GM12878 (cell line): ENCODE data around the gene KMT2E. TPM values are rescaled to one million over a fixed set of nuclear protein-coding genes. Genes with fewer than 3 reads are reported as not detected.

Experiments used
- ATAC-seq: fragments of 200-7000 bp; cut with Tn5 transposase; 3 replicates; pipeline ENCODE4 v1.9.1; 2020; ENCODE audit warnings: mild to moderate bottlenecking, moderate library complexity
- BruUV-seq: library from RNA; stranded (reverse); fragments of 400-500 nt; replicated peaks from 2 replicates; lab custom pipeline; 2021; lab: Mats Ljungman, UMichigan
- CTCF ChIA-PET: fragments of 300-600 bp; sonication (Branson Sonifier 250); formaldehyde crosslinking; extraction: SDS; loops from one replicate; lab custom pipeline; 2021; ENCODE audit warnings: inconsistent platforms; lab: Yijun Ruan, JAX
- POLR2A ChIA-PET: fragments of 350-600 bp; formaldehyde crosslinking; extraction: SDS; loops from one replicate; lab custom pipeline; 2021; ENCODE audit warnings: inconsistent platforms; lab: Charles Lee
- RAD21 ChIA-PET: fragments of 300-600 bp; sonication (Branson Sonifier 250); formaldehyde crosslinking; loops from one replicate; lab custom pipeline; 2023; ENCODE audit warnings: antibody characterized with exemption; ENCODE audit not compliant: unreplicated experiment; lab: Charles Lee
- SMC1A ChIA-PET: fragments of 300-600 bp; sonication (Branson Sonifier 250); formaldehyde crosslinking; loops from one replicate; lab custom pipeline; 2023; ENCODE audit not compliant: unreplicated experiment, uncharacterized antibody; lab: Charles Lee
- DNase-seq: peaks from one replicate; pipeline ENCODE4 v3.0.0-alpha.2; 2011; ENCODE audit warnings: low read depth, low spot score
- FAIRE-seq: peaks from 3 replicates; lab custom pipeline; 2011; peaks lifted over from hg19 to GRCh38; lab: Jason Lieb, UNC
- H2AFZ ChIP-seq: 2 replicates; pipeline ENCODE4 v1.6.0; 2011; ENCODE audit warnings: low read depth, low read length, control low read depth; ENCODE audit not compliant: control insufficient read depth
- H3K27ac ChIP-seq: 2 replicates; pipeline ENCODE4 v1.5.1; 2011; ENCODE audit warnings: control low read depth; ENCODE audit not compliant: control insufficient read depth, insufficient read depth
- H3K27me3 ChIP-seq, 2 experiments: replicated peaks in 1 of 2; 2 replicates each; pipeline versions ENCODE4 v1.6.0 to v1.6.1; 2011; ENCODE audit warnings: low read length in 1 of 2; ENCODE audit not compliant: control insufficient read depth in 2 of 2, insufficient read depth in 2 of 2
- H3K36me3 ChIP-seq, 2 experiments: 2 replicates each; pipeline ENCODE4 v1.5.1; 2011; ENCODE audit warnings: low read length in 1 of 2; ENCODE audit not compliant: control insufficient read depth in 2 of 2, insufficient read depth in 2 of 2
- H3K4me1 ChIP-seq: 2 replicates; pipeline ENCODE4 v1.6.1; 2011; ENCODE audit warnings: mild to moderate bottlenecking, low read length, moderate library complexity, mixed read lengths; ENCODE audit not compliant: control insufficient read depth, insufficient read depth
- H3K4me2 ChIP-seq: 2 replicates; pipeline ENCODE4 v1.6.0; 2011; ENCODE audit warnings: control low read depth; ENCODE audit not compliant: control insufficient read depth, insufficient read depth
- H3K4me3 ChIP-seq: fragments of 200-600 bp; sonication (generic); 2 replicates; pipeline ENCODE4 v1.5.1; 2016
- H3K79me2 ChIP-seq: 2 replicates; pipeline ENCODE4 v1.6.0; 2011; ENCODE audit warnings: low read length; ENCODE audit not compliant: control insufficient read depth, insufficient read depth
- H3K9ac ChIP-seq: 2 replicates; pipeline ENCODE4 v1.8.0; 2011; ENCODE audit warnings: low read length, control low read depth, mixed read lengths; ENCODE audit not compliant: control insufficient read depth, insufficient read depth
- H3K9me3 ChIP-seq: replicated peaks from 3 replicates; pipeline ENCODE4 v1.5.1; 2011; ENCODE audit warnings: mild to moderate bottlenecking, low read length; ENCODE audit not compliant: control insufficient read depth, insufficient read depth
- H4K20me1 ChIP-seq: 2 replicates; pipeline ENCODE4 v1.6.0; 2011; ENCODE audit not compliant: control insufficient read depth, insufficient read depth
- BMI1 ChIP-seq: fragments of 450-650 bp; IDR thresholded peaks from 2 replicates; pipeline ENCODE4 v1.6.1; 2016; ENCODE audit warnings: mild to moderate bottlenecking, moderate library complexity, borderline replicate concordance
- CBX3 ChIP-seq: fragments of 200-600 bp; sonication (generic); IDR thresholded peaks from 2 replicates; pipeline ENCODE4 v1.6.1; 2016; ENCODE audit warnings: low read depth, borderline replicate concordance
- CHD4 ChIP-seq: fragments of 200-600 bp; sonication (generic); IDR thresholded peaks from 2 replicates; pipeline ENCODE4 v1.6.1; 2016; ENCODE audit warnings: mild to moderate bottlenecking
- EP300 ChIP-seq, 2 experiments: fragments of 150-350 bp in 1 of 2; IDR thresholded peaks; 2 replicates each; pipeline ENCODE4 v1.6.1; 2011 to 2012; ENCODE audit warnings: low read depth in 2 of 2, low read length in 2 of 2, borderline replicate concordance in 1 of 2, improper control_type of control experiment in 1 of 2, inconsistent platforms in 1 of 2; ENCODE audit not compliant: control insufficient read depth in 1 of 2
- ESRRA ChIP-seq: IDR thresholded peaks from 2 replicates; pipeline ENCODE4 v1.6.1; 2012; ENCODE audit warnings: mild to moderate bottlenecking, low read length, improper control_type of control experiment
- HCFC1 ChIP-seq: fragments of 150-350 bp; IDR thresholded peaks from 2 replicates; pipeline ENCODE4 v1.6.1; 2014; ENCODE audit warnings: low read length
- JUNB ChIP-seq: IDR thresholded peaks from 2 replicates; pipeline ENCODE4 v1.6.1; 2016; ENCODE audit warnings: antibody characterized with exemption, mild to moderate bottlenecking
- MTA2 ChIP-seq: fragments of 450-650 bp; IDR thresholded peaks from 2 replicates; pipeline ENCODE4 v1.6.1; 2016; ENCODE audit warnings: low read depth, mild to moderate bottlenecking, moderate library complexity
- NFYA ChIP-seq: IDR thresholded peaks from 2 replicates; pipeline ENCODE4 v1.6.1; 2011; ENCODE audit warnings: low read depth, mild to moderate bottlenecking, low read length, improper control_type of control experiment, borderline replicate concordance
- NFYB ChIP-seq: IDR thresholded peaks from 2 replicates; pipeline ENCODE4 v1.6.1; 2011; ENCODE audit warnings: low read depth, mild to moderate bottlenecking, low read length, improper control_type of control experiment, moderate library complexity; ENCODE audit not compliant: insufficient read depth
- NR2C2 ChIP-seq: IDR thresholded peaks from 2 replicates; pipeline ENCODE4 v1.6.1; 2011; ENCODE audit warnings: borderline replicate concordance, low read depth; ENCODE audit not compliant: control insufficient read depth, insufficient read length
- PAX8 ChIP-seq: fragments of 450-650 bp; IDR thresholded peaks from 2 replicates; pipeline ENCODE4 v1.6.1; 2017; ENCODE audit warnings: mild to moderate bottlenecking, moderate library complexity
- PML ChIP-seq: IDR thresholded peaks from 2 replicates; pipeline ENCODE4 v1.6.1; 2012; ENCODE audit warnings: low read length, inconsistent platforms
- RAD51 ChIP-seq: fragments of 450-650 bp; IDR thresholded peaks from 2 replicates; pipeline ENCODE4 v1.6.1; 2016; ENCODE audit warnings: moderate library complexity, mild to moderate bottlenecking, inconsistent platforms
- RBBP5 ChIP-seq: fragments of 200-600 bp; sonication (generic); conservative IDR thresholded peaks from 2 replicates; pipeline ENCODE4 v1.6.1; 2016
- RFX5 ChIP-seq: IDR thresholded peaks from 2 replicates; pipeline ENCODE4 v1.6.1; 2011; ENCODE audit warnings: low read depth, low read length, improper control_type of control experiment
- ZZZ3 ChIP-seq: IDR thresholded peaks from 2 replicates; pipeline ENCODE4 v1.6.1; 2011; ENCODE audit warnings: low read depth; ENCODE audit not compliant: control insufficient read depth, insufficient read length
- WGBS: methylation state at CpG from one replicate; pipeline ENCODE4 v1.1.6; 2016; ENCODE audit warnings: low lambda C conversion rate; ENCODE audit not compliant: insufficient replicate concordance, insufficient coverage; ENCODE audit errors: missing lambda C conversion rate; 5-methylcytosine and 5-hydroxymethylcytosine counted together
- in situ Hi-C: fragments of 300-500 bp; cut with MboI; formaldehyde crosslinking; loops from 9 replicates; pipeline ENCODE4 v1.14.3; 2018; ENCODE audit warnings: mixed read lengths
- intact Hi-C: fragments of 100-400 bp; cut with micrococcal nuclease; formaldehyde crosslinking; loops from one replicate; pipeline ENCODE4 v1.14.2; 2022; ENCODE audit not compliant: unreplicated experiment
- polyA plus RNA-seq, 11 experiments: library from polyadenylated mRNA; depleted of rRNA in 4 of 11; unstranded in 6 of 11; stranded (reverse) in 5 of 11; fragments of >200 nt; fragmentation: Nextera tagmentation in 4 of 11; fragmentation: Illumina TruSeq in 1 of 11; extraction: Ambion mirVana in 4 of 11; extraction: Trizol in 1 of 11; gene quantifications; 1 replicate in 1 of 11; 2 replicates in 10 of 11; pipeline versions ENCODE4 v1.2.1 to v1.2.3, GENCODE V29; 2011 to 2016; ENCODE audit warnings: inconsistent platforms in 2 of 11, missing spikeins in 2 of 11, low read depth in 1 of 11
- total RNA-seq, 4 experiments: library from RNA; depleted of rRNA in 3 of 4; stranded (reverse); fragments of >200 nt in 3 of 4; fragmentation: Illumina TruSeq in 1 of 4; extraction: Trizol in 1 of 4; gene quantifications; 2 replicates each; pipeline versions ENCODE4 v1.2.1 to v1.2.3, GENCODE V29; 2013 to 2021
- TF ChIP-seq, protein P1 (sequence below): IDR thresholded peaks from 2 replicates; pipeline ENCODE4 v1.6.1; 2012; ENCODE audit warnings: low read depth, low read length, improper control_type of control experiment
- TF ChIP-seq, protein P2 (sequence below): fragments of 450-650 bp; IDR thresholded peaks from 2 replicates; pipeline ENCODE4 v1.6.1; 2016; ENCODE audit warnings: mild to moderate bottlenecking

The KMT2E gene
- total and polyA plus RNA-seq, 10 of the 15 experiments (the other 5 are each of a cell fraction or from before 2014, with no cell fraction given): 13.2 to 68.1 (median 34.1) TPM

DNA sequence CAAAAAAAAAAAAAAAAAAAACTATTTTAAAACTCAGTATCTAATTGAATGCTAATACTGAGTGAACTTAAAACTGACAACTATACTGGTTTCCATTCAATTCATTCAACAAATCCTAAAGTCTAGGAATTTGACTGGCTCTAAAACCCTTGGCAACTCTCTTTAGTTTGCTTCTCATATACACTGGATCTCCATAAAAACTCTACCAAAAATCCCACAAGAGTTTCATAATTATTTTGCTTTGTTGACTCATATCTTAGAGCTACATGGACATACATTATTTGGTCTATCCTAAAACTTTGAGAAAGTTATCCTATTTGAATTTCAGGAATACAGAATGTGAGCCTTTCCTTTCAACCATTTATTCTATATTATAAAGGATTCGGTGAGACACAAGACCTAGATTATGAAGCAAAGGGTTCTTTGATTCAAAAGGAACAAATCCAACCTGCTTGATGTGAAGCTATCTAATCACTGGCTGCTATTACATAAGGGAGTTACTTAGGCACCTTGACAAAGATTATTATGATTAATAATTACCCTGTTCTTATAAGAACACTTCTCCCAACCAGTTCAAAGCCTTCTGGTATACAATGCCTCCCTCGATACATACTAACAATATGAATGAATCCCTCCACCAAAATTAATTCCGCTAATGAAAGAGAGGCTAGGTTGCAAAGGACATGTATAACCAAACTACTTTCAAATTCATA, 15.8 kb upstream of the KMT2E start:
- 100% methylated on average over 3 of the region's 3 CpGs for WGBS
- CTCF ChIA-PET: interaction anchor here (0.7 to 2.0 kb wide), 2 partner anchors 13 to 17 kb away, joined by 4 to 6 read pairs; no protein-coding TSS in a partner anchor
- RAD21 ChIA-PET: interaction anchor here (1.2 to 1.3 kb wide), 2 partner anchors 9 to 17 kb away, joined by 4 to 5 read pairs; no protein-coding TSS in a partner anchor
- no peak for ATAC-seq
- SMC1A ChIA-PET: interaction anchor here (1.2 to 2.5 kb wide), 3 partner anchors 9 to 28 kb away, joined by 3 to 9 read pairs (median 6); no protein-coding TSS in a partner anchor
- no peaks in the 10 kb centered on the region for H3K27me3 ChIP-seq
- no peak for TF ChIP-seq RBBP5
- no peak for TF ChIP-seq BMI1
- no peak for TF ChIP-seq CHD4
- no peak for TF ChIP-seq ESRRA
- no peak for TF ChIP-seq EP300 (IDR thresholded peaks at IDR 0.05; ENCODE audit: borderline replicate concordance in 1 of 2, control insufficient read depth in 1 of 2, low read depth in 2 of 2, low read length in 2 of 2)
- no peak for TF ChIP-seq CBX3
- TF ChIP-seq, protein P1, sequence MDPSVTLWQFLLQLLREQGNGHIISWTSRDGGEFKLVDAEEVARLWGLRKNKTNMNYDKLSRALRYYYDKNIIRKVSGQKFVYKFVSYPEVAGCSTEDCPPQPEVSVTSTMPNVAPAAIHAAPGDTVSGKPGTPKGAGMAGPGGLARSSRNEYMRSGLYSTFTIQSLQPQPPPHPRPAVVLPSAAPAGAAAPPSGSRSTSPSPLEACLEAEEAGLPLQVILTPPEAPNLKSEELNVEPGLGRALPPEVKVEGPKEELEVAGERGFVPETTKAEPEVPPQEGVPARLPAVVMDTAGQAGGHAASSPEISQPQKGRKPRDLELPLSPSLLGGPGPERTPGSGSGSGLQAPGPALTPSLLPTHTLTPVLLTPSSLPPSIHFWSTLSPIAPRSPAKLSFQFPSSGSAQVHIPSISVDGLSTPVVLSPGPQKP: no peak
- TF ChIP-seq HCFC1: no peak
- TF ChIP-seq PML: no peak
- TF ChIP-seq, protein P2, sequence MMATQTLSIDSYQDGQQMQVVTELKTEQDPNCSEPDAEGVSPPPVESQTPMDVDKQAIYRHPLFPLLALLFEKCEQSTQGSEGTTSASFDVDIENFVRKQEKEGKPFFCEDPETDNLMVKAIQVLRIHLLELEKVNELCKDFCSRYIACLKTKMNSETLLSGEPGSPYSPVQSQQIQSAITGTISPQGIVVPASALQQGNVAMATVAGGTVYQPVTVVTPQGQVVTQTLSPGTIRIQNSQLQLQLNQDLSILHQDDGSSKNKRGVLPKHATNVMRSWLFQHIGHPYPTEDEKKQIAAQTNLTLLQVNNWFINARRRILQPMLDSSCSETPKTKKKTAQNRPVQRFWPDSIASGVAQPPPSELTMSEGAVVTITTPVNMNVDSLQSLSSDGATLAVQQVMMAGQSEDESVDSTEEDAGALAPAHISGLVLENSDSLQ: no peak
- TF ChIP-seq NFYB: no peak
- TF ChIP-seq PAX8: no peak
- no peak for TF ChIP-seq RFX5
- TF ChIP-seq RAD51: no peak
- no peak for TF ChIP-seq NR2C2
- no peak for TF ChIP-seq ZZZ3
- TF ChIP-seq NFYA: no peak
- TF ChIP-seq MTA2: no peak
- TF ChIP-seq JUNB: no peak
- peaks cover 100% of the 10 kb centered on the region for H3K79me2 ChIP-seq
- H3K27ac ChIP-seq: no peak overlapping the region
- no peak overlapping the region for H3K4me3 ChIP-seq
- peaks cover 7% of the 10 kb centered on the region for H4K20me1 ChIP-seq
- H3K9me3 ChIP-seq: no peaks in the 10 kb centered on the region; the same call in 2 of the 3 replicates
- H3K4me1 ChIP-seq: peaks cover 9% of the 10 kb centered on the region; the same call in 1 of the 2 replicates
- in situ Hi-C loops: no loop called here
- H3K9ac ChIP-seq: no peak overlapping the region
- H3K36me3 ChIP-seq: peaks cover 0 to 19% of the 10 kb centered on the region in 2 experiments; a peak in 3 of 4 replicates
- intact Hi-C loops: no loop called here
- no peak for DNase-seq
- POLR2A ChIA-PET: interaction anchor here (0.6 to 1.5 kb wide), 4 partner anchors 9 to 17 kb away, joined by 5 to 8 read pairs (median 5); no protein-coding TSS in a partner anchor
- no TSS peak for BruUV-seq
- no peak overlapping the region for H2AFZ ChIP-seq
- no peak overlapping the region for H3K4me2 ChIP-seq
- no peak for FAIRE-seq
